K562 (cell line): Measurements from ENCODE around the gene NEURL4. TPM values are rescaled to one million over a fixed set of nuclear protein-coding genes. Genes with fewer than 3 reads are reported as not detected.

Experiments used
- ATAC-seq: fragments of 200-7000 bp; cut with Tn5 transposase; 3 replicates; pipeline ENCODE4 v1.9.1; 2020; ENCODE audit warnings: moderate library complexity
- BruUV-seq: library from RNA; stranded (reverse); fragments of 400-500 nt; replicated peaks from 2 replicates; lab custom pipeline; 2021; lab: Mats Ljungman, UMichigan
- CTCF ChIA-PET: fragments of 300-600 bp; formaldehyde crosslinking; extraction: SDS; loops from one replicate; lab custom pipeline; 2021; ENCODE audit warnings: low intra/inter-chr PET ratio; lab: Yijun Ruan, JAX
- POLR2A ChIA-PET: fragments of 300-600, 350-650 bp; sonication (Branson Sonifier 250); formaldehyde crosslinking; extraction: SDS; loops from one replicate; lab custom pipeline; 2021; ENCODE audit warnings: antibody characterized with exemption, inconsistent platforms; lab: Yijun Ruan, JAX
- DNase-seq, 4 experiments: peaks; one replicate each; pipeline versions ENCODE4 v3.0.0 to v3.0.0-alpha.2; 2011 to 2018; ENCODE audit warnings: low spot score in 3 of 4, mixed read lengths in 3 of 4; ENCODE audit errors: extremely low read depth in 1 of 4
- FAIRE-seq: peaks from 2 replicates; lab custom pipeline; 2011; peaks lifted over from hg19 to GRCh38; lab: Jason Lieb, UNC
- H2AFZ ChIP-seq: 2 replicates; pipeline ENCODE4 v1.6.0; 2011; ENCODE audit warnings: low read depth, low read length, control low read depth, inconsistent platforms
- H3K27ac ChIP-seq: fragments of 200-600 bp; 3 replicates; pipeline ENCODE4 v1.8.0; 2011; ENCODE audit warnings: low read depth, mild to moderate bottlenecking, control low read depth, inconsistent platforms, low read length, moderate library complexity, mixed read lengths; ENCODE audit errors: extremely low read depth
- H3K27me3 ChIP-seq, 2 experiments: fragments of 300-600 bp in 1 of 2; 2 replicates in 1 of 2; 3 replicates in 1 of 2; pipeline versions ENCODE4 v1.6.0 to v1.8.0; 2011; ENCODE audit warnings: inconsistent platforms in 2 of 2, low read length in 2 of 2, mild to moderate bottlenecking in 1 of 2, mixed read lengths in 1 of 2, moderate library complexity in 1 of 2; ENCODE audit not compliant: control insufficient read depth in 2 of 2, insufficient read depth in 2 of 2
- H3K36me3 ChIP-seq: fragments of 300-600 bp; 3 replicates; pipeline ENCODE4 v1.8.0; 2011; ENCODE audit warnings: mild to moderate bottlenecking, low read length, inconsistent platforms; ENCODE audit not compliant: control insufficient read depth, insufficient read depth
- H3K4me1 ChIP-seq, 2 experiments: fragments of 200-600 bp in 1 of 2; replicated peaks in 1 of 2; 2 replicates in 1 of 2; 3 replicates in 1 of 2; pipeline versions ENCODE4 v1.5.1 to v1.8.0; 2011; ENCODE audit warnings: inconsistent platforms in 2 of 2, low read length in 2 of 2, mild to moderate bottlenecking in 1 of 2, mixed read lengths in 1 of 2, moderate library complexity in 1 of 2; ENCODE audit not compliant: control insufficient read depth in 2 of 2, insufficient read depth in 2 of 2
- H3K4me2 ChIP-seq: 2 replicates; pipeline ENCODE4 v1.6.1; 2011; ENCODE audit warnings: low read length, control low read depth, inconsistent platforms, mixed read lengths; ENCODE audit not compliant: insufficient read depth
- H3K4me3 ChIP-seq: fragments of 200-600 bp; sonication (generic), shearing (Covaris generic); 2 replicates; pipeline ENCODE4 v1.5.1; 2016; ENCODE audit warnings: control low read depth, inconsistent platforms
- H3K79me2 ChIP-seq: fragments of 200-600 bp; 3 replicates; pipeline ENCODE4 v1.8.0; 2011; ENCODE audit warnings: low read length, inconsistent platforms; ENCODE audit not compliant: control insufficient read depth, insufficient read depth
- H3K9ac ChIP-seq, 2 experiments: 2 replicates each; pipeline versions ENCODE4 v1.6.0 to v1.6.1; 2011; ENCODE audit warnings: low read depth in 2 of 2, low read length in 2 of 2, control low read depth in 1 of 2, inconsistent platforms in 1 of 2, mild to moderate bottlenecking in 1 of 2, mixed read lengths in 1 of 2; ENCODE audit not compliant: insufficient read depth in 1 of 2
- H3K9me1 ChIP-seq: one replicate; pipeline ENCODE4 v1.6.0; 2011; ENCODE audit warnings: inconsistent platforms, mild to moderate bottlenecking, low read length, moderate library complexity; ENCODE audit not compliant: control insufficient read depth, insufficient read depth
- H3K9me3 ChIP-seq: replicated peaks from 2 replicates; pipeline ENCODE4 v1.5.1; 2011; ENCODE audit warnings: low read depth, low read length, inconsistent platforms; ENCODE audit not compliant: control insufficient read depth, insufficient read depth
- H4K20me1 ChIP-seq: replicated peaks from 2 replicates; pipeline ENCODE4 v1.6.1; 2011; ENCODE audit warnings: low read length, inconsistent platforms, mixed read lengths; ENCODE audit not compliant: control insufficient read depth, insufficient read depth
- CBFA2T2 ChIP-seq: fragments of 450-650 bp; conservative IDR thresholded peaks from 2 replicates; pipeline ENCODE4 v1.6.1; 2017; ENCODE audit warnings: mild to moderate bottlenecking
- WGBS: fragments of 100-300 bp; shearing (Covaris generic); methylation state at CpG from one replicate; pipeline ENCODE4 v1.1.6; 2016; ENCODE audit warnings: low coverage, mixed read lengths; ENCODE audit not compliant: insufficient coverage; ENCODE audit errors: missing lambda C conversion rate; 5-methylcytosine and 5-hydroxymethylcytosine counted together
- in situ Hi-C: fragments of 300-500 bp; cut with MboI; formaldehyde crosslinking; loops from 4 replicates; pipeline ENCODE4 v1.15.0; 2018; ENCODE audit warnings: inconsistent platforms, mixed read lengths
- intact Hi-C: fragments of 100-400 bp; cut with micrococcal nuclease; formaldehyde crosslinking; loops from 2 replicates; pipeline ENCODE4 v1.14.2; 2022
- polyA plus RNA-seq, 8 experiments: library from polyadenylated mRNA; depleted of rRNA in 4 of 8; stranded (reverse) in 5 of 8; unstranded in 3 of 8; fragments of >200 nt; fragmentation: Nextera tagmentation in 2 of 8; fragmentation: Illumina TruSeq in 1 of 8; extraction: Ambion mirVana in 2 of 8; extraction: Trizol in 1 of 8; gene quantifications; 2 replicates each; pipeline versions ENCODE4 v1.2.1 to v1.2.3, GENCODE V29; 2011 to 2014; ENCODE audit warnings: inconsistent platforms in 1 of 8, missing spikeins in 1 of 8
- total RNA-seq, 7 experiments: library from RNA; depleted of rRNA in 6 of 7; stranded (reverse); fragments of >200 nt in 6 of 7; fragmentation: Illumina TruSeq in 2 of 7; extraction: Trizol in 2 of 7; gene quantifications; 2 replicates each; pipeline versions ENCODE4 v1.2.1 to v1.2.3, GENCODE V29; 2011 to 2021; ENCODE audit warnings: low replicate concordance in 1 of 7
- TF ChIP-seq, protein P1 (sequence below), 3 experiments: IDR thresholded peaks in 2 of 3; conservative IDR thresholded peaks in 1 of 3; 2 replicates each; pipeline ENCODE4 v1.5.1; 2011 to 2012; ENCODE audit warnings: low read length in 3 of 3, mild to moderate bottlenecking in 3 of 3, control low read depth in 2 of 3, improper control_type of control experiment in 1 of 3, inconsistent platforms in 1 of 3, low read depth in 1 of 3, mixed read lengths in 1 of 3, moderate library complexity in 1 of 3; ENCODE audit not compliant: insufficient read depth in 2 of 3

Gene NEURL4
- total and polyA plus RNA-seq, 9 of the 15 experiments (the other 6 are each of a cell fraction or from before 2014, with no cell fraction given) = 0.08 to 37.4 (median 11.5) TPM

- Histone ChIP-seq H3K79me2 (peaks cover 8% of the 10 kb centered on the region), H3K27ac (peak overlapping the region; percentile 88; the same call in 2 of the 3 replicates), H3K27me3 (no peaks in the 10 kb centered on the region), H3K36me3 (no peaks in the 10 kb centered on the region), H2AFZ (peak overlapping the region; percentile 84)
- FAIRE-seq (no peak), DNase-seq (no peak)
- CTCF ChIA-PET = interaction anchor here (0.7 kb wide), 1 partner anchor 127 kb away, joined by 4 read pairs; the partner anchor contains the start of gene ZBTB4
- in situ Hi-C loops = loop anchor here (10.0 kb wide), 1 partner anchor 202 kb away; the partner anchor contains the start of gene TNFSF13
- BruUV-seq = TSS peak; percentile 64
- 33% methylated on average over 5 of the region's 10 CpGs for WGBS
- TF ChIP-seq CBFA2T2 = no peak
- TF ChIP-seq, protein P1, sequence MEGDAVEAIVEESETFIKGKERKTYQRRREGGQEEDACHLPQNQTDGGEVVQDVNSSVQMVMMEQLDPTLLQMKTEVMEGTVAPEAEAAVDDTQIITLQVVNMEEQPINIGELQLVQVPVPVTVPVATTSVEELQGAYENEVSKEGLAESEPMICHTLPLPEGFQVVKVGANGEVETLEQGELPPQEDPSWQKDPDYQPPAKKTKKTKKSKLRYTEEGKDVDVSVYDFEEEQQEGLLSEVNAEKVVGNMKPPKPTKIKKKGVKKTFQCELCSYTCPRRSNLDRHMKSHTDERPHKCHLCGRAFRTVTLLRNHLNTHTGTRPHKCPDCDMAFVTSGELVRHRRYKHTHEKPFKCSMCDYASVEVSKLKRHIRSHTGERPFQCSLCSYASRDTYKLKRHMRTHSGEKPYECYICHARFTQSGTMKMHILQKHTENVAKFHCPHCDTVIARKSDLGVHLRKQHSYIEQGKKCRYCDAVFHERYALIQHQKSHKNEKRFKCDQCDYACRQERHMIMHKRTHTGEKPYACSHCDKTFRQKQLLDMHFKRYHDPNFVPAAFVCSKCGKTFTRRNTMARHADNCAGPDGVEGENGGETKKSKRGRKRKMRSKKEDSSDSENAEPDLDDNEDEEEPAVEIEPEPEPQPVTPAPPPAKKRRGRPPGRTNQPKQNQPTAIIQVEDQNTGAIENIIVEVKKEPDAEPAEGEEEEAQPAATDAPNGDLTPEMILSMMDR (IDR thresholded peaks at IDR 0.05 in 2 of 3, conservative IDR thresholded peaks at IDR 0.05 in 1 of 3; ENCODE audit: insufficient read depth in 2 of 3, low read depth in 1 of 3, low read length in 3 of 3) = peak in 1 of 3 experiments; percentile 55; a peak in 2 of 6 replicates
- TF ChIP-seq, all 486 proteins: peak for 1
- Histone ChIP-seq H3K9me3 (no peaks in the 10 kb centered on the region), H3K9ac (peak overlapping the region; percentile 79 to 91), H3K4me3 (peak overlapping the region; percentile 72), H4K20me1 (no peaks in the 10 kb centered on the region), H3K4me2 (peak overlapping the region; percentile 80), H3K4me1 (peaks cover 3 to 65% of the 10 kb centered on the region in 2 experiments; a peak in 3 of 5 replicates), H3K9me1 (no peaks in the 10 kb centered on the region)
- POLR2A ChIA-PET = interaction anchor here (0.6 to 1.6 kb wide), 5 partner anchors 11 to 143 kb away, joined by 3 to 6 read pairs (median 4); partner anchors contain the start of gene ZBTB4
- intact Hi-C loops = loop anchor here (5.0 kb wide), 1 partner anchor 130 kb away; the partner anchor contains the start of genes POLR2A and SLC35G6
- ATAC-seq = no peak
Measured at GRCh38 chr17:7352503-7352889, 23.4 kb upstream of the NEURL4 start.
